Vagina (tissue), 2 donors: Measurements from ENCODE around the gene EPB41L3.

Experiments
- POLR2AphosphoS5 ChIP-seq, 2 donors: sonication (generic); formaldehyde crosslinking; IDR thresholded peaks; one replicate each; pipeline ENCODE4 v1.9.0; 2017; ENCODE audit warnings: antibody characterized with exemption in 2 of 2, mild to moderate bottlenecking in 2 of 2, low read depth in 1 of 2; ENCODE audit not compliant: insufficient read depth in 1 of 2
- TF ChIP-seq, protein P1 (sequence below), 3 experiments: fragments of 450-650 bp in 2 of 3; fragments of 200-600 bp in 1 of 3; sonication (generic) in 1 of 3; IDR thresholded peaks; one replicate each; pipeline ENCODE4 v1.5.1; 2017 to 2019; ENCODE audit warnings: antibody characterized with exemption in 3 of 3, mild to moderate bottlenecking in 2 of 3, moderate library complexity in 2 of 3

DNA sequence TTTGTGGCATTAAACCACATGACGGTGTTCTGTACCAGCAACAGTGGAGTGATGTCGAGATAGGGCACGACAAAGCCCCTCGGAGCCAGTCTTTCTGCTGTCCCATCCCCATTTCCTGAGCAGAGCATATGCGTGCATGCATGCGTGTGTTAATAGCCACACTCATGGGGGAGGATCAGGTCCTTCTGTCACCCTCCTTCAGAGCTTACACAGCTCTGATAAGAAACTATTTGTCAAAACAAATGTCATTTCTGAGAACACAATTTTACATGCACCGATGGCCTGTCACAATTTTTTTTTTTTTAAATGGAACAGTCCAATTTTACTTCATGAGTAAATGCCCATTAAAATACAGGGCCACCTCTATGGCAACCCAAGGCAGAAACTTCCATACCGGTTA lies 152.4 kb downstream of the EPB41L3 start:
- TF ChIP-seq, protein P1, sequence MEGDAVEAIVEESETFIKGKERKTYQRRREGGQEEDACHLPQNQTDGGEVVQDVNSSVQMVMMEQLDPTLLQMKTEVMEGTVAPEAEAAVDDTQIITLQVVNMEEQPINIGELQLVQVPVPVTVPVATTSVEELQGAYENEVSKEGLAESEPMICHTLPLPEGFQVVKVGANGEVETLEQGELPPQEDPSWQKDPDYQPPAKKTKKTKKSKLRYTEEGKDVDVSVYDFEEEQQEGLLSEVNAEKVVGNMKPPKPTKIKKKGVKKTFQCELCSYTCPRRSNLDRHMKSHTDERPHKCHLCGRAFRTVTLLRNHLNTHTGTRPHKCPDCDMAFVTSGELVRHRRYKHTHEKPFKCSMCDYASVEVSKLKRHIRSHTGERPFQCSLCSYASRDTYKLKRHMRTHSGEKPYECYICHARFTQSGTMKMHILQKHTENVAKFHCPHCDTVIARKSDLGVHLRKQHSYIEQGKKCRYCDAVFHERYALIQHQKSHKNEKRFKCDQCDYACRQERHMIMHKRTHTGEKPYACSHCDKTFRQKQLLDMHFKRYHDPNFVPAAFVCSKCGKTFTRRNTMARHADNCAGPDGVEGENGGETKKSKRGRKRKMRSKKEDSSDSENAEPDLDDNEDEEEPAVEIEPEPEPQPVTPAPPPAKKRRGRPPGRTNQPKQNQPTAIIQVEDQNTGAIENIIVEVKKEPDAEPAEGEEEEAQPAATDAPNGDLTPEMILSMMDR (IDR thresholded peaks at IDR 0.05): no peak
- TF ChIP-seq POLR2AphosphoS5 (IDR thresholded peaks at IDR 0.05; ENCODE audit: insufficient read depth in 1 of 2, low read depth in 1 of 2): no peak
